Transverse colon (tissue), 4 donors: ENCODE data around the gene TMEM270. TPM values are rescaled to one million over a fixed set of nuclear protein-coding genes. Genes with fewer than 3 reads are reported as not detected.

Source experiments
- DNase-seq: peaks from one replicate; pipeline ENCODE4 v3.0.0-alpha.2; 2019
- H3K27ac ChIP-seq, 4 donors: fragments of 200-600 bp; sonication (generic); 2 replicates each; pipeline ENCODE4 v1.5.1; 2016 to 2018; ENCODE audit warnings: inconsistent platforms in 4 of 4
- H3K27me3 ChIP-seq: fragments of 200-600 bp; sonication (generic); 2 replicates; pipeline ENCODE4 v1.5.1; 2017; ENCODE audit warnings: inconsistent platforms
- H3K36me3 ChIP-seq, 4 donors: fragments of 200-600 bp; sonication (generic); 2 replicates each; pipeline ENCODE4 v1.5.1; 2017 to 2019; ENCODE audit warnings: inconsistent platforms in 4 of 4
- H3K4me1 ChIP-seq, 4 donors: fragments of 200-600 bp; sonication (generic); 2 replicates each; pipeline ENCODE4 v1.5.1; 2017 to 2020; ENCODE audit warnings: inconsistent platforms in 4 of 4
- H3K4me3 ChIP-seq, 4 donors: fragments of 200-600 bp; sonication (generic); 1 replicate in 1 of 4; 2 replicates in 3 of 4; pipeline versions ENCODE4 v1.5.1 to v1.6.1; 2017 to 2019; ENCODE audit warnings: inconsistent platforms in 4 of 4
- H3K9me3 ChIP-seq, 2 donors: fragments of 200-600 bp; sonication (generic); 2 replicates each; pipeline ENCODE4 v1.5.1; 2017 to 2019; ENCODE audit warnings: inconsistent platforms in 2 of 2
- EP300 ChIP-seq: sonication (generic); formaldehyde crosslinking; IDR thresholded peaks from one replicate; pipeline ENCODE4 v1.6.1; 2017; ENCODE audit warnings: antibody characterized with exemption, low read depth
- POLR2A ChIP-seq: fragments of 450-650 bp; IDR thresholded peaks from one replicate; pipeline ENCODE4 v1.6.1; 2016; ENCODE audit warnings: antibody characterized with exemption, mild to moderate bottlenecking, moderate library complexity
- POLR2AphosphoS5 ChIP-seq, 3 donors: sonication (generic); formaldehyde crosslinking; IDR thresholded peaks; one replicate each; pipeline ENCODE4 v1.6.1; 2016; ENCODE audit warnings: antibody characterized with exemption in 3 of 3
- WGBS, 2 donors: methylation state at CpG; one replicate each; pipeline ENCODE4 v1.1.5; 2018; ENCODE audit warnings: low coverage in 1 of 2; 5-methylcytosine and 5-hydroxymethylcytosine counted together
- in situ Hi-C, 4 donors: fragments of 200-750 bp; cut with MboI; loops; one replicate each; pipeline versions ENCODE4 v1.15.0 to v1.15.1; 2017; ENCODE audit warnings: low sequenced_read_pairs in 3 of 4, low pct_ligation_motif_present in 1 of 4, low pct_unique_long_range_greater_than_20kb in 1 of 4
- intact Hi-C: fragments of 100-400 bp; cut with DNase I; formaldehyde crosslinking; loops from one replicate; pipeline ENCODE4 v1.15.1; 2023; ENCODE audit warnings: low total_unique reads
- total RNA-seq, 4 donors: library from RNA; depleted of rRNA; stranded (reverse); fragments of >200 nt; gene quantifications; one replicate each; pipeline ENCODE4 v1.1.0, GENCODE V29; 2016
- TF ChIP-seq, protein P1 (sequence below), 5 experiments: fragments of 200-600 bp in 3 of 5; fragments of 450-650 bp in 2 of 5; sonication (generic) in 3 of 5; IDR thresholded peaks; 1 replicate in 2 of 5; 2 replicates in 3 of 5; pipeline ENCODE4 v1.5.1; 2016 to 2017; ENCODE audit warnings: antibody characterized with exemption in 5 of 5, inconsistent platforms in 3 of 5, mild to moderate bottlenecking in 2 of 5, moderate library complexity in 1 of 5

TMEM270 gene
- total RNA-seq, 4 donors from 2014 or later = not detected

DNA sequence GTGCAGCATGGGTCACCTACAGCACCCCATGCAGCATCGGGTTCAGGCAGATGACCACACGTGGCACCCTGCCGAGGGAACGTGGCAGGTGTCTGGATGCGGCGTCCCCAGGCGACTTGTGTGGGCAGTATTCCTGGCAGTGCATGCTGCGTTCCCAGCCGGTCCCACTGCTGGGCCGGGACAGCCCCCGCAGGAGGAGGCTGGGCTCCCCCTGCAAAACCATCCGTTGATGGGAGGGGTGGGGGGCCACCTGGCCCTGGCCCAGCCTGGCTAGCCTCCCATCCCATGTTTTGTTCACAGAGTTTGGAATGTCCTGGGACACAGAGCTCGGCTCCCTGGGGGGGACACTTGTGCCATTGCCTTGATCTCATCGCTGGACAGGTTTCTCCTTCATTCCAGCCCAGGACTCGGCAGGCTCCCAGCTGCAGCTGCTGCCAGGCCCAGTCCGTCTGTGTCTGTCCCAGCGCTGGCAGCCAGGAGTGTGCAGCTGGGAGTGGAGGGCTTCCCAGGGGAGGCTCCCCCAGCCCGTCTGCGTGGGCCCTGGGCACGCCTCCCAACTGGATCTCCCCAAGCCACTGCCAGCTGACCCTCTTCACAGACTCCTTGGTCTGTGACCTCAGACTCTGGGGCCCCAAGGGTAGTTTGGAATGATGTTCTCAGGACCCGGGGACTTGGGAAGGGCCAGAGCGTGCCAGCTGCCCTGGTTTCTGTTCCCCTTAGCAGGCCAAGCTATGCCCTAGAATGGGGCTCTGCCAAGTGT, 32.6 kb downstream of the TMEM270 start:
- in situ Hi-C loops = loop anchor here in 1 of 4 donors (25.0 kb wide), 1 partner anchor 119 kb away; no protein-coding TSS in a partner anchor
- Histone ChIP-seq H3K4me1 (peaks cover 3 to 28% (median 11%) of the 10 kb centered on the region in 4 donors), H3K36me3 (no peaks in the 10 kb centered on the region), H3K4me3 (no peak overlapping the region), H3K27ac (peak overlapping the region; percentile 20 to 77 (median 56)), H3K27me3 (no peaks in the 10 kb centered on the region), H3K9me3 (no peaks in the 10 kb centered on the region)
- 56% methylated on average over 17 of the region's 22 CpGs; no CpG with 5 or more reads in 1 of the 2 donors for WGBS, 2 donors
- intact Hi-C loops = no loop called here
- peak in 2 of 3 donors; percentile 9 to 10 for TF ChIP-seq POLR2AphosphoS5 (IDR thresholded peaks at IDR 0.05)
- no peak for TF ChIP-seq POLR2A
- peak; percentile 27 for DNase-seq

DNA sequence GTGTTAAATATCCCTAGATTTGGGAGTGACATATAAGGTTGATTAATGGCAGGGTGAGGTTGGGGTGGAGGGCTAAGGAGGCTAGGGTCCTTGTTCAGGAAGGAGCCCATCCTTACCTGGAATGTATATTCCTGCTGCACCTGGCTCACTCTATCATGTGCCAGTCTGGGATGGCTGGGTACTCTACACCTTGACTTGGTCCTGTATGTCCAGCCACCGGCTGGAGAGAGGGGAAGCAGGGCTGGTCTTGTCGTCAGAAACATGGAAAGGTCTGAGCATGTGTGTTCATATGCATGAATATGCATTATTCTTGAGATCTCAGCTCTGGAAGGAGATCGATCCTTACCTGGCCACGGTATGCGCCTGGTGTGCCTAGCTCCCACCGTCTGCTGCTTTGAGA, 33.2 kb downstream of the TMEM270 start:
- Histone ChIP-seq H3K9me3 (no peaks in the 10 kb centered on the region), H3K27me3 (no peaks in the 10 kb centered on the region), H3K27ac (peak overlapping the region; percentile 20 to 77 (median 56)), H3K4me1 (peaks cover 3 to 28% (median 11%) of the 10 kb centered on the region in 4 donors), H3K4me3 (no peak overlapping the region), H3K36me3 (no peaks in the 10 kb centered on the region)
- intact Hi-C loops (no loop called here), in situ Hi-C loops (loop anchor here in 1 of 4 donors (25.0 kb wide), 1 partner anchor 118 kb away; no protein-coding TSS in a partner anchor)
- TF ChIP-seq POLR2A (no peak), EP300 (no peak), POLR2AphosphoS5 (IDR thresholded peaks at IDR 0.05) (no peak)
- TF ChIP-seq, protein P1, sequence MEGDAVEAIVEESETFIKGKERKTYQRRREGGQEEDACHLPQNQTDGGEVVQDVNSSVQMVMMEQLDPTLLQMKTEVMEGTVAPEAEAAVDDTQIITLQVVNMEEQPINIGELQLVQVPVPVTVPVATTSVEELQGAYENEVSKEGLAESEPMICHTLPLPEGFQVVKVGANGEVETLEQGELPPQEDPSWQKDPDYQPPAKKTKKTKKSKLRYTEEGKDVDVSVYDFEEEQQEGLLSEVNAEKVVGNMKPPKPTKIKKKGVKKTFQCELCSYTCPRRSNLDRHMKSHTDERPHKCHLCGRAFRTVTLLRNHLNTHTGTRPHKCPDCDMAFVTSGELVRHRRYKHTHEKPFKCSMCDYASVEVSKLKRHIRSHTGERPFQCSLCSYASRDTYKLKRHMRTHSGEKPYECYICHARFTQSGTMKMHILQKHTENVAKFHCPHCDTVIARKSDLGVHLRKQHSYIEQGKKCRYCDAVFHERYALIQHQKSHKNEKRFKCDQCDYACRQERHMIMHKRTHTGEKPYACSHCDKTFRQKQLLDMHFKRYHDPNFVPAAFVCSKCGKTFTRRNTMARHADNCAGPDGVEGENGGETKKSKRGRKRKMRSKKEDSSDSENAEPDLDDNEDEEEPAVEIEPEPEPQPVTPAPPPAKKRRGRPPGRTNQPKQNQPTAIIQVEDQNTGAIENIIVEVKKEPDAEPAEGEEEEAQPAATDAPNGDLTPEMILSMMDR (IDR thresholded peaks at IDR 0.05) = no peak
- no peak for DNase-seq
- 93 to 100% methylated on average over 2 to 6 of the region's 6 CpGs for WGBS, 2 donors

DNA sequence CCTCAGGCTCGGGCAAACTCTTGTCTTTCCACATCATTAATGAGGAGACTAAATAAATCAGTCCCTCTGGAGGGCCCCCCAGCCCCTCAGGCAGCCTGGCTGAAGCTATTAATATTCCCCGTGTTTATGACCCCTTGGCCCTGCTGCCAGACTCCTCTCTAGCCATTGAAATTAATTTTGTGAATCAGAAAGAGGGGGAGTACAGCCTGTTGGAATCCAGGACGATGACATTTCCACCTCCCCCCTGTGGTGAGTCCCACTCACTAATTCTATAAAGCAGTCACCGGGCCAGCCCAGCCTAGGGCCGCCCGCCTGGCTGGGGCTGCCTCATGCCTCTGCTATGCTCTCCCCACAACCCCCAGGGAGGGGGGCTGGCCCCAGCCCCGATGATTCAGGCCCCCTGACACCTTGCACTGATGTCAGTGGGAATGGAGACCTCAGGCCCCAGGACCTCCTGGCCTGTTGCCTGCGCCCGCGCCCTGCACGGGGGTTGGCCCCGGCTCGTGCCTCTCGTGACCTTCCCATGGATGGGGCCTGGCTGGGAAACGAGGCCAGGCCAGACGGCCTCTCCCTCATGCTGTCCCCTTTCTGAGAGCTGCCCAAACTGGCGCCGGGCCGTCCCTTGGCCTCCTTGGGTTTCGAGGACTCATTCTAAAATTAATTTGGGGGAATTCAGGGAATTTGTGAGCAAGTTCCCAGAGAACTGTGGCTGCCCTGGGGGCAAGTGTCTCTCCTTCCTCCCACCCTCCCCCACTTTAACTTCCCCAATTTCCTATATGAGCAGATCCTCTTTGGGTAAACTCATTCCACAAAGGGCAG, 34.0 kb downstream of the TMEM270 start:
- Histone ChIP-seq H3K9me3 (no peaks in the 10 kb centered on the region), H3K4me1 (peaks cover 3 to 28% (median 11%) of the 10 kb centered on the region in 4 donors), H3K36me3 (no peaks in the 10 kb centered on the region), H3K4me3 (no peak overlapping the region), H3K27me3 (no peaks in the 10 kb centered on the region), H3K27ac (peak overlapping the region; percentile 31 to 77 (median 56))
- 60 to 75% methylated on average over 1 to 18 of the region's 20 CpGs for WGBS, 2 donors
- in situ Hi-C loops = loop anchor here in 1 of 4 donors (25.0 kb wide), 1 partner anchor 117 kb away; no protein-coding TSS in a partner anchor
- TF ChIP-seq, protein P1 (IDR thresholded peaks at IDR 0.05) = no peak
- peak; percentile 36 to 56 (median 53) for TF ChIP-seq POLR2AphosphoS5 (IDR thresholded peaks at IDR 0.05)
- TF ChIP-seq POLR2A = no peak
- no peak for TF ChIP-seq EP300
- peak; percentile 47 for DNase-seq
- intact Hi-C loops = no loop called here

DNA sequence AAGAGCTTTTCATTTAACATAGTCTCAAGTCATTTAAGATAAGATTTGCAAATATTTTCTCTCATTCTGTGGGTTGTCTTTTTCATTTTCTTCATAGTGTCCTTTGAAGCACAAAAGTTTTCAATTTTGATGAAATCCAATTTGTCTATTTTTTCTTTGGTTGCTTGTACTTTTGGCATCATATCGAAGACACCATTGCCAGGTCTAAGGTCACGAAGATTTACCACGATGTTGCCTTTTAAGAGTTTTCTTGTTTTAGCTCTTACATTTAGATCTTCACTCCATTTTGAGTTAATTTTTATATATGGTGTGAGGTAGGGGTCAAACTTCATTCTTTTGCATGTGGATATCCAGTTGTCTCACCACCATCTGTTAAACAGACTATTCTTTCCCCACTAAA, 34.7 kb downstream of the TMEM270 start:
- TF ChIP-seq EP300 = no peak
- TF ChIP-seq, protein P1 (IDR thresholded peaks at IDR 0.05) = no peak
- no peak for TF ChIP-seq POLR2A
- no peak for TF ChIP-seq POLR2AphosphoS5 (IDR thresholded peaks at IDR 0.05)
- no peaks in the 10 kb centered on the region for H3K27me3 ChIP-seq
- intact Hi-C loops = no loop called here
- H3K4me3 ChIP-seq = no peak overlapping the region
- no peaks in the 10 kb centered on the region for H3K9me3 ChIP-seq
- H3K27ac ChIP-seq = peak overlapping the region; percentile 31 to 77 (median 56)
- no peak for DNase-seq
- in situ Hi-C loops = loop anchor here in 1 of 4 donors (25.0 kb wide), 1 partner anchor 117 kb away; no protein-coding TSS in a partner anchor
- H3K4me1 ChIP-seq = peaks cover 3 to 28% (median 11%) of the 10 kb centered on the region in 4 donors
- H3K36me3 ChIP-seq = no peaks in the 10 kb centered on the region
- WGBS, 2 donors = 73 to 90% methylated on average over 3 of the region's 3 CpGs
